ENCODE measurements around the gene TNS3. TPM values are rescaled to one million over a fixed set of nuclear protein-coding genes. Genes with fewer than 3 reads are reported as not detected.

TNS3 gene
- polyA plus RNA-seq, 6 donors from 2014 or later: 1.5 to 6.3 (median 4.8) TPM

DNA sequence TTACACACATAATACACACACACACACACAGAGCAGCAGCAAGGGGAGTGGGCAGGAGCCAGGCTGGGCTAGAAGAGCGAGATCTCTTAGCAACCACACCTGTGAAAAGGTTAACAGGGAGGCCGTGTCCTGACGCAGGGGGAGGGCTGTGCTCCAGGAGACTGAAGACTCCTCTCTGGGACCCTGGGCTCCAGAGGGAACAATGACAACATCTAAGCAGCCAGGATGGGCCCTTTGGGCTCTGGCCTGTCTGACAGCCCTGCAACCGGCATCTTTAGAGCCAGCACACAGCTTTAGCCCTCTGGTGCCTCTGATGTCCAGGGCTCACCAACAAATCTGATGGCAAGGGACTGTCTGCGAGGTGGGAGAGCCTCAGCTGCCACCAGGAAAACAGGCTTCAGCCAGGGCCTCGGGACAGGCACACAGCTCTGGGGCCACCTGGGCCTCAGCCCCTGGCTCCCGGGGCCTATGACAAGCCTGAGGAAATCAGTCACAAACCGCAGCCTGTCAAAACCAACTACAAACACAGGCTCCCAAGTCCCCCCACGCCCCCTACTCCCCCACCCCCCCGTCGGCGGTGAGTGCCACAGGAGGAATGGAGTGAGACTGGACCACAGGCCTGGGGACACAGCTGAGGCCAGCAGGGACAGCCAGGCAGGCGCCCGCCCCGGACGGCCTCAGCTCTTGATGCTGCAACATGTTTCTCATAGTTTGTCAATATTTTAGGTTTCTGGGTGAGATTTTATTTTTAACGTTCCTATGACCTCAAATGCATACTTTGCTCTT lies 102.8 kb downstream of the TNS3 start:
- Mint-ChIP-seq H3K27me3 (no peaks in the 10 kb centered on the region), H3K9me3 (peaks cover 0 to 1% (median 0%) of the 10 kb centered on the region in 7 donors), H3K4me3 (peak overlapping the region in 3 of 8 donors; percentile 66 to 86 (median 70)), H3K4me1 (peaks cover 46 to 56% (median 55%) of the 10 kb centered on the region in 3 donors), H3K27ac (peak overlapping the region in 5 of 6 donors; percentile 46 to 92 (median 74)), H3K36me3 (no peaks in the 10 kb centered on the region)
- DNase-seq: no peak
- no peak for ATAC-seq (ENCODE audit: low read depth in 2 of 2)

GRCh38 chr7:47478017-47478344 lies 103.9 kb downstream of the TNS3 start:
- Mint-ChIP-seq H3K27ac (peak overlapping the region in 1 of 6 donors; percentile 57), H3K9me3 (peaks cover 0 to 1% (median 0%) of the 10 kb centered on the region in 7 donors), H3K36me3 (no peaks in the 10 kb centered on the region), H3K27me3 (no peaks in the 10 kb centered on the region), H3K4me3 (no peak overlapping the region), H3K4me1 (peaks cover 46 to 55% (median 52%) of the 10 kb centered on the region in 3 donors)
- ATAC-seq (ENCODE audit: low read depth in 2 of 2): no peak
- DNase-seq: no peak

GRCh38 chr7:47477191-47478016 lies 104.5 kb downstream of the TNS3 start:
- Mint-ChIP-seq H3K36me3 (no peaks in the 10 kb centered on the region), H3K4me3 (no peak overlapping the region), H3K27me3 (no peaks in the 10 kb centered on the region), H3K27ac (peak overlapping the region in 1 of 6 donors; percentile 57), H3K9me3 (peaks cover 0 to 1% (median 0%) of the 10 kb centered on the region in 7 donors), H3K4me1 (peaks cover 40 to 49% (median 46%) of the 10 kb centered on the region in 3 donors)
- DNase-seq (no peak), ATAC-seq (ENCODE audit: low read depth in 2 of 2) (no peak)

- H3K27ac Mint-ChIP-seq: peak overlapping the region in 3 of 6 donors; percentile 17 to 73 (median 72)
- no peaks in the 10 kb centered on the region for H3K9me3 Mint-ChIP-seq
- H3K27me3 Mint-ChIP-seq: no peaks in the 10 kb centered on the region
- ATAC-seq (ENCODE audit: low read depth in 2 of 2): no peak
- peaks cover 25 to 33% (median 31%) of the 10 kb centered on the region in 3 donors for H3K4me1 Mint-ChIP-seq
- no peak for DNase-seq
- peak overlapping the region in 1 of 8 donors; percentile 9 for H3K4me3 Mint-ChIP-seq
- no peaks in the 10 kb centered on the region for H3K36me3 Mint-ChIP-seq
These were observed 106.1 kb downstream of the TNS3 start for GRCh38 chr7:47475880-47476227.

GRCh38 chr7:47474937-47475879 lies 106.7 kb downstream of the TNS3 start:
- DNase-seq (no peak), ATAC-seq (ENCODE audit: low read depth in 2 of 2) (peak; percentile 62 to 65)
- H3K36me3 Mint-ChIP-seq: no peaks in the 10 kb centered on the region
- peaks cover 18 to 27% (median 24%) of the 10 kb centered on the region in 3 donors for H3K4me1 Mint-ChIP-seq
- no peaks in the 10 kb centered on the region for H3K27me3 Mint-ChIP-seq
- no peak overlapping the region for H3K4me3 Mint-ChIP-seq
- no peak overlapping the region for H3K27ac Mint-ChIP-seq
- no peaks in the 10 kb centered on the region for H3K9me3 Mint-ChIP-seq

- Mint-ChIP-seq H3K36me3 (no peaks in the 10 kb centered on the region), H3K27ac (no peak overlapping the region), H3K4me1 (peaks cover 11 to 19% (median 17%) of the 10 kb centered on the region in 3 donors), H3K9me3 (no peaks in the 10 kb centered on the region), H3K27me3 (no peaks in the 10 kb centered on the region), H3K4me3 (no peak overlapping the region)
- no peak for DNase-seq
- no peak for ATAC-seq (ENCODE audit: low read depth in 2 of 2)
These were observed 107.5 kb downstream of the TNS3 start for GRCh38 chr7:47474211-47474936.

- Mint-ChIP-seq H3K27ac (no peak overlapping the region), H3K27me3 (no peaks in the 10 kb centered on the region), H3K4me1 (peaks cover 8 to 14% (median 12%) of the 10 kb centered on the region in 3 donors), H3K9me3 (no peaks in the 10 kb centered on the region), H3K4me3 (no peak overlapping the region), H3K36me3 (no peaks in the 10 kb centered on the region)
- no peak for ATAC-seq (ENCODE audit: low read depth in 2 of 2)
- DNase-seq: no peak
These were observed 108.3 kb downstream of the TNS3 start for GRCh38 chr7:47473499-47474210.

- Mint-ChIP-seq H3K9me3 (no peaks in the 10 kb centered on the region), H3K4me3 (no peak overlapping the region), H3K27me3 (no peaks in the 10 kb centered on the region), H3K4me1 (peaks cover 7 to 11% (median 11%) of the 10 kb centered on the region in 3 donors), H3K36me3 (no peaks in the 10 kb centered on the region), H3K27ac (peak overlapping the region in 2 of 6 donors; percentile 37 to 78)
- DNase-seq (no peak), ATAC-seq (ENCODE audit: low read depth in 2 of 2) (peak; percentile 36 to 40)
These were observed 109.3 kb downstream of the TNS3 start for GRCh38 chr7:47472444-47473157.

- no peaks in the 10 kb centered on the region for H3K27me3 Mint-ChIP-seq
- H3K4me3 Mint-ChIP-seq: no peak overlapping the region
- H3K27ac Mint-ChIP-seq: peak overlapping the region in 2 of 6 donors; percentile 1 to 57
- no peaks in the 10 kb centered on the region for H3K9me3 Mint-ChIP-seq
- H3K4me1 Mint-ChIP-seq: peaks cover 7 to 11% (median 11%) of the 10 kb centered on the region in 3 donors
- no peaks in the 10 kb centered on the region for H3K36me3 Mint-ChIP-seq
- DNase-seq (no peak), ATAC-seq (ENCODE audit: low read depth in 2 of 2) (no peak)
These were observed 110.1 kb downstream of the TNS3 start for GRCh38 chr7:47471831-47472230.

GRCh38 chr7:47471358-47471703 lies 110.6 kb downstream of the TNS3 start:
- Mint-ChIP-seq H3K27me3 (no peaks in the 10 kb centered on the region), H3K36me3 (no peaks in the 10 kb centered on the region), H3K4me3 (no peak overlapping the region), H3K27ac (no peak overlapping the region), H3K9me3 (no peaks in the 10 kb centered on the region), H3K4me1 (peaks cover 3 to 9% (median 6%) of the 10 kb centered on the region in 3 donors)
- DNase-seq (no peak), ATAC-seq (ENCODE audit: low read depth in 2 of 2) (no peak)

DNA sequence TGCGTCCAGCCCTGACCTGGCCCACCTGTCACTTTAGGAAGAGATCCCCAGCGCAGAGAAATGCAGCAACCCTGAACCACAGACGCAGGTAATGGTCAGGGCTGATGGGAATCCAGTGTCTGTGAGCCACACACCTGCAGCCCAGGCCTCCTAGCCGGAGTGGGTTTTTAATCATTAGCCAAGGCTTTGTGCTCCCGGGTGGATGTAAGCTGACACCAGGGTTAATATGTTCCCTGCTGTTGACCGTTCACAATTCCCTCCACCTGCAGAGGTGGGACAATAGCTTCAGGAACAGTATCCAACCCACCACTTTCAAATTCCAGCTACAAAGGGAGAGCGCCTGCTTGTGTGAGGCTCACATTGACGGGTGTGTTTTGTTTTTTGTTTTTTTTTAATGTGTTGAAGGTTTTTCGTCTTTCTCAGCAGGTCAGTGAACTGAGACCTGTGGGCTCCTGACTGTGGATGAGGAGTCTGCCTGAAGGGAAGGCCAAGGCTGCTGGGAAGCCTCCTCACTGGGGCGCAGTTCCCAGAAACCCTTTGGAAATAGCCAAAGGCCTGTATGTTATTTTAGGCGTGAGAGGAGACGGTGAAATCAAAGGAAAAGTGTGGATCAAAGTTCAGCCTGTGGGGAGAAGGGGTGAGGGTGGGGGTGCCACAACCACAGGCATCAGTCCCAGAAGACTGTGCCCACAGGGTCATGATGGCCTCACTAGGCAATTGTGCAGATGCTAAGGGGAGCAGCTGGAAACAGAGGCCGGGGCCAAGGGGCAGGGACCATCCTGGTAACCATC lies 111.1 kb downstream of the TNS3 start:
- DNase-seq (no peak), ATAC-seq (ENCODE audit: low read depth in 2 of 2) (no peak)
- Mint-ChIP-seq H3K27ac (peak overlapping the region in 2 of 6 donors; percentile 27 to 31), H3K4me3 (peak overlapping the region in 1 of 8 donors; percentile 42), H3K36me3 (no peaks in the 10 kb centered on the region), H3K27me3 (no peaks in the 10 kb centered on the region), H3K9me3 (no peaks in the 10 kb centered on the region), H3K4me1 (peaks cover 0 to 3% (median under 1%) of the 10 kb centered on the region in 3 donors)

All from naive B cell (primary cell).